NOMO-1 treated with dmso at 0.1 percent for 144 hours (cell line): ENCODE results near the gene TMEM143.
"Not testable (repeated sequence)": the region's sequence is repeated elsewhere in the genome, so short reads cannot be mapped to it uniquely, and the experiment has no call there.

Experiments used
- DNase-seq: peaks from one replicate; lab custom pipeline; 2025; ENCODE audit not compliant: unreplicated experiment; lab: John Stamatoyannopoulos, UW

The TMEM143 gene

DNA sequence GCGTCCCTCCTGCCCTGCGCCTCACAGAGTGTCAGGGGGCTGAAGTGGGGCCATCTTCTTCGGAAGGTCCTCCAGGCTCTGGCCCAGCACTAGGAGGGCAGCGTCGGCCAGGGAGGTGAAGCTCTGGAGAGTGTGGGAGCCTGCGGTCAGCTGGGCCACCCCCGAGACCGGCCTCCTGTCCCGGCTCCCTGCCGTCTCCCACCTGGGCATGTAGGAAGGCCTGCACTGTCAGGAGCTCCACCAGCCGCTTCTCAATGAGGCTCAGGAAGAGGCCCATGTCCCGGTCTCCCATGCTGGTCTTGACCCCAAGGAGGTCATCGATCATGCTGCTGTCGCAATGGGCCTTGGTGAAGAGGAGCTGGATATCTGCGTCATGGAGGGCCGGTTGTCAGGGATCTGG, 65.8 kb downstream of the TMEM143 start:
- no peak for DNase-seq

DNA sequence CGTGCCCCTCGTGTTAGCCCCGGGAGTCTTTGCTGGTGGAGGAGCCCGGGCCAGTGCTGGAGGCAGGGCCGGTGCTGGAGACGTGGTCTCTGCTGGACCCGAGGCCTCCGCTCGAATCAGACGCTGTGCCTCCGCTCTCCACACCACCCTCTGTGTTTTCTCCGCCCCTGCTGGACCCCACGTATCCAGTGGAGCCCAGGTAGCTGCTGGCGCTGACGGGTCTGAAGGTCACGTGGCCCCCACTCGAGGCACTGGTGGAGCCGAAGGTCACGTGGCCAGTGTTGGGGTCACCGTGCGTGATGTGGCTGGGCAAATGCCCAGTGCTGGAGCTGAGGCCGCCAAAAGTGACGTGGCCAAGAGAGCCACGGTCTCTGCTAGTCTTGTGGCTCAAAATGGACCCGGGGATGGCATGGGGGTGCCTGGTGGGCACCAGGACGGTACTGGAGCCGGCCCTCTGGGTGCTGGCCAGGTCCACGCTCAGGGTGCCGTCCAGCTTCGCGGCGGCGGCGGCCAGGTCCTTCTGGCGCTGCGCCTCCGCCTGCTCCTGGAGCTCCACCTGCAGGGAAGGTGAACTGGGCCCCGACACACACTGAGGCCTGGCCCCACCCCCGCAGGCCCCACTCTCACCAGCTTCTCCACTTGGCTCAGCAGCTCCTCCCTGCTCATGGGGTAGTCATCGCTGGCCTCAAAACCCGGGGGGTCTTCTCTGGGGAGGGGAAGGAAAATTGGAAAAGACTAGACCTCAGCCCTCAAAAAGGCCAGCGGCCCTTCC, 66.6 kb downstream of the TMEM143 start:
- DNase-seq: no peak

DNA sequence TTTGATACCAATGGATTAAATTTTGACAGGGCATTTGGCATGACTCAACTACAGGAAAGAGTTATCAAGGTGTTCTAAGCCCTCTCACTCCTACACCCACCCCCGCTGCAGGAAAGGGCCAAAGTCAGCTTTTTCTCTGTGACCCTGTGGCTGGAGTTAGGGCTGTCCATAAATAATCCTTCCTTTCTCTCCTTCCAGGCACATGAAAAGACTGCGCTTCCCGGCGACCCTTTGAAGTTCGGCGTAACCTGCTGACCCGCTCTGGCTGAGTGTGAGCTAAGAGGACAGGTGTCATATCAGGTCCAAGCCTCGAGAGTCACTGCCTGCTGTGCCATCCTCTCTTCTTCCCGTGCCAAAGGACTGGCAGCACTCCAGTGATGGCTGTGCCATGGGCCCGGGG, 68.3 kb downstream of the TMEM143 start:
- no peak for DNase-seq

DNA sequence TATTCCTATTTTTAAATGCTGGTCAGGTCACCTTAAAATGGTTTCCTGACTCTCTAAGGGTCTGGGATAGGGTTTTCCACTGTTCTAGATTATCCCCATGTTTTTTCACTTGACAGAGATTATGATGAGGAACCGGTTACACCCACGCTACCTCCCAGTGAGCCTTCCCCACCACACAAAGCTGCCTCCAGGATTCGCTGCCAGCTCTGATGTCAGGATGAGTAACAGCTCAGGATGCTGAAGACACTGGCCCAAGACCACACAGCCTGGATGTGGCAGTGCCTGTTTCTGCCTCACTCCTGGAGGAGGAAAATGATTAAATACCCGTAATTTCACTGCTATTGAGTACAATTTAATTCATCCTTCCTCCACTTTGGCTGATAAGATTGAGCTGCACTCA, 70.9 kb downstream of the TMEM143 start:
- DNase-seq: no peak

DNA sequence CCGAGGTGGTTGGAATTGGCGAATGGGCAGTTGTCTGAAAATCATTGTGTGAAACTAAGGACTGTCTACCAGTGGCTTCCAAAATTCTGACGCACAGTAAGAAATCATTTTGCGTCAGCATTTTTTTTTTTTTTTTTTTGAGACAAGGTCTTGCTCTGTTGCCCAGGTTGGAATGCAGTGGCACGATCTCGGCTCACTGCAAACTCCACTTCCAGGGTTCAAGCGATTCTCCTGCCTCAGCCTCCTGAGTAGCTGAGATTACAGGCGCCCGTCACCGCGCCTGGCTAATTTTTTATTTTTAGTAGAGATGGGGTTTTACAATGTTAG, 72.3 kb downstream of the TMEM143 start:
- DNase-seq: not testable (repeated sequence)

DNA sequence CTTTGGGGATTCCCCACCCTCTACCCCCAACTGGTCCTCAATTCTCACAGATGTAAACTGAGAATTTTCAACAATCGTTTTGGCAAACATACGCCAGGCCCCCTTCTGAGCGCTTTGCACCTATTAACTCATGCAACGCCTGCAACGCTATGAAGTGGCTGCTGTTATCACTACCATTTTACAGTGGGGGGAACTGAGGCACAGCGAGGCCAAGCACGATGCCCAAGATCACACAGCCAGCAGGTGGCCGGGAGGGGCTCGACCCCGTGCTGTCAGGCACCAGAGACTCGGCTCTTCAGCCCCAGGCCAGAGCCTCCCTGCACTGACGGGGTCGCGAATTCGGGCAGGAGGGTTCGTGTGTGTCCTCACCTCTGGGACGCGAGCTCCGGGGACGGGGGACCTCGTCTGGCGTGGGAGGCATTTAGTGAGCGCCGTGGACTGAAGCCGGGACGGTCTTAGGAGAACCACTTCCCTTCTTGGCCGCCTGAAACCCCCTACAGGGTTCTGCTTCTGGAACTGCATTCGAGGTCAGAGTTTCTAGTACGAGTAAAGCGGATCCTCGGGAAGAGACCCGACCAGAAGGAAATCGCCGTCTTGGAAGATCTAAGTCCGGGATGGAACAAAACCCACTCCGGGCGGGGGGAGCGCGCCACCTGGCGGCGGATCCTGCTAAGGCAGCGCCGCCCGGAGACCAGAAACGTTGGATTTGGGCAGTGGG, 72.8 kb downstream of the TMEM143 start:
- DNase-seq: no peak

DNA sequence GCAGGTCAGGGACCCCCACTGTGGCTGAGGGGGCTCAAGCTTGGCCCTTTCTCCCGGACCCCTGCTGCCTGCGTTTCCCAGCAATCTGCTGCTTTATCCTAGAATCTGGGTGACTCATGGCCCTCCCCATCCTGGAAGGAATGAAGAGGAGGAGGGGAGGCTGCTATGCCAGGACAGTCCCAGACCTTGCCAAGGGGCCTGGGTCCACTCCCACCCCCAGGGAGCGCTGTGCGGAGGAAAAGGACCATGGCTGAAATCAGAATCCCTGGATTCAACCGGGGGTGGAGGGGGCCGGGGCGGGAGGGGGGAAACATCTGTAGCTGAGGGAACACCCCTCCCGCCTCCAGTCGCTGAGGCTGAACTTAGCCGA, 73.4 kb downstream of the TMEM143 start:
- no peak for DNase-seq

DNA sequence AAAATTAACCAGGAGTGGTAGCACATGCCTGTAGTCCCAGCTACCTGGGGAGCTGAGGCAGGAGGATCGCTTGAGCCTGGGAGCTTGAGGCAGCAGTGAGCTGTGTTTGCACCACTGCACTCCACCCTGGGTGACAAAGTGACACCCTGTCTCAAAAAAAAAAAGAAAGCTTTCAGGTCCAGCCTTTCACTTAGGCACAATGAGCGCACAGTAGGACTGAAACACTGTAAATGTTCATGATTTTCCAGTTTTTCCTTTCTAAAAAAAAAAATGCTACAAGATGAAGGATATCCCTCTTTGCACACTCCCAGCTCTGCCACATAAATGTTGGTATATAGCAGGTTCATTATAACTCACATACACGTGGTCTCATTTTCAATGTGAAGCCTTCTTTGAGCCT, 76.0 kb downstream of the TMEM143 start:
- DNase-seq: no peak

DNA sequence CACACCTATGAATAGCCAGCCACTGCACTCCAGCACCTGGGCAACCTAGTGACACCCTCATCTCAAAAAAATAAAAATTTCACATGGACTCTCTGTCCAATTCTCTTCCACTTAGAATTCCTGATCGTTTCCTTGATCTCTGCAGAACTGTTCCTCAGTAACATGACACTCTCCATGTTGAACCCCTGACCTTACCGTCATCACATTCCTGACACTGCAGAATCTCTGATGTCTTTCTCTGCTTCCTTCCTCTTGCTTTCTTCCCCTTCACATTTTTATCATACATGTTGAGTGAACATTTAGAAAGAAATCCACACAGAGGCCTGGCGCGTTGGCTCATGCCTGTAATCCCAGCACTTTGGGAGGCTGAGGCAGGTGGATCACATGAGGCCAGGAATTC, 78.8 kb downstream of the TMEM143 start:
- DNase-seq: no peak

DNA sequence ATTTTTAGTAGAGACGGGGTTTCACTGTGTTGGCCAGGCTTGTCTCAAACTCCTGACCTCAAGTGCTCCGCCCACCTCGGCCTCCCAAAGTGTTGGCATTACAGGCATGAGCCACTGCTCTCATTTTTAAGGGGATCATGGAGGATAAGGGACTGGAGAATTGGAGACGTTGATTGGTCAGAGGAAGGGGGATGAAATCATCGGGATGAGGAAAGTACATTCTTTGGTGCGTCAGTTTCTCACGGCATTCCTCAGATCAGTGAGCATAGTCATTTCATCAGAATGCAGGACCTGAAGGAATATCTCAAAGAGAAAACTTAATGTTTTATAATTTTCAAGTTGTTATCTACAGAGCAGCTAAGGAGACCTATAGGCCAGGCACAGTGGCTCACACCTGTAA, 79.8 kb downstream of the TMEM143 start:
- DNase-seq: no peak
